GM19463 (cell line): ENCODE measurements around the gene SPECC1L.

Experiments
- ATAC-seq: cut with Tn5 transposase; IDR thresholded peaks from one replicate; pipeline ENCODE4 v1.9.1; 2021; ENCODE audit warnings: mild to moderate bottlenecking, moderate library complexity; ENCODE audit not compliant: unreplicated experiment

SPECC1L gene

GRCh38 chr22:24463071-24463760 is 192.6 kb downstream of the SPECC1L start:
- ATAC-seq, result no peak

- no peak for ATAC-seq
Measured at GRCh38 chr22:24465566-24465965, 194.9 kb downstream of the SPECC1L start.

GRCh38 chr22:24465975-24466374 is 195.3 kb downstream of the SPECC1L start:
- ATAC-seq, result no peak

- no peak for ATAC-seq
Measured at GRCh38 chr22:24466716-24467328, 196.2 kb downstream of the SPECC1L start.

- no peak for ATAC-seq
Measured at GRCh38 chr22:24467340-24467739, 196.7 kb downstream of the SPECC1L start.
